Stomach (tissue), 4 donors: ENCODE measurements around the gene RINL.

Source experiments
- CTCF ChIP-seq, 7 experiments: fragments of 450-650 bp in 4 of 7; fragments of 200-600 bp in 3 of 7; sonication (generic) in 3 of 7; IDR thresholded peaks; one replicate each; pipeline ENCODE4 v1.5.1; 2016 to 2019; ENCODE audit warnings: antibody characterized with exemption in 7 of 7, control low read depth in 2 of 7, mild to moderate bottlenecking in 1 of 7
- EP300 ChIP-seq: sonication (generic); formaldehyde crosslinking; IDR thresholded peaks from one replicate; pipeline ENCODE4 v1.6.1; 2017; ENCODE audit warnings: antibody characterized with exemption
- POLR2A ChIP-seq, 4 donors: fragments of 450-650 bp; IDR thresholded peaks; one replicate each; pipeline ENCODE4 v1.6.1; 2016; ENCODE audit warnings: antibody characterized with exemption in 4 of 4, control low read depth in 2 of 4, mild to moderate bottlenecking in 1 of 4, moderate library complexity in 1 of 4

- no peak for TF ChIP-seq CTCF (IDR thresholded peaks at IDR 0.05)
- TF ChIP-seq EP300: no peak
- no peak for TF ChIP-seq POLR2A (IDR thresholded peaks at IDR 0.05)
These were observed 13.7 kb upstream of the RINL start for GRCh38 chr19:38891771-38892170.
